KMS-11 (cell line): Measurements from ENCODE around the gene ASIC5.

Source experiments
- H2AFZ ChIP-seq: fragments of 200-600 bp; sonication (generic); 2 replicates; pipeline ENCODE4 v1.6.1; 2016; ENCODE audit warnings: antibody characterized with exemption, mixed run types, low read depth
- H3K27ac ChIP-seq: fragments of 200-600 bp; sonication (generic); 2 replicates; pipeline ENCODE4 v1.6.1; 2016; ENCODE audit warnings: mild to moderate bottlenecking, mixed run types
- H3K27me3 ChIP-seq: fragments of 200-600 bp; sonication (generic); 2 replicates; pipeline ENCODE4 v1.6.1; 2017; ENCODE audit warnings: mild to moderate bottlenecking, low read depth, mixed run types, moderate library complexity; ENCODE audit not compliant: insufficient read depth
- H3K36me3 ChIP-seq: fragments of 200-600 bp; sonication (generic); 2 replicates; pipeline ENCODE4 v1.6.1; 2017; ENCODE audit warnings: mild to moderate bottlenecking, mixed run types; ENCODE audit not compliant: insufficient read depth
- H3K4me1 ChIP-seq: fragments of 200-600 bp; sonication (generic); 2 replicates; pipeline ENCODE4 v1.6.1; 2016; ENCODE audit warnings: mild to moderate bottlenecking, low read depth, mixed run types; ENCODE audit not compliant: poor library complexity, severe bottlenecking
- H3K4me2 ChIP-seq: fragments of 200-600 bp; sonication (generic); 2 replicates; pipeline ENCODE4 v1.7.0; 2016; ENCODE audit warnings: mild to moderate bottlenecking, mixed run types
- H3K4me3 ChIP-seq: fragments of 200-600 bp; sonication (generic); IDR thresholded peaks from 2 replicates; pipeline ENCODE4 v1.6.1; 2017; ENCODE audit warnings: low read depth, low read length, mixed read lengths; ENCODE audit not compliant: insufficient read depth
- H3K79me2 ChIP-seq: fragments of 200-600 bp; sonication (generic); 2 replicates; pipeline ENCODE4 v1.6.1; 2016; ENCODE audit warnings: low read depth, mixed run types; ENCODE audit not compliant: insufficient read depth
- H3K9ac ChIP-seq: fragments of 200-600 bp; sonication (generic); 2 replicates; pipeline ENCODE4 v1.6.1; 2016; ENCODE audit warnings: mild to moderate bottlenecking, mixed run types
- H4K20me1 ChIP-seq: fragments of 200-600 bp; sonication (generic); 2 replicates; pipeline ENCODE4 v1.6.1; 2016; ENCODE audit warnings: mild to moderate bottlenecking, mixed run types; ENCODE audit not compliant: insufficient read depth
- CTCF ChIP-seq: fragments of 200-600 bp; sonication (generic); conservative IDR thresholded peaks from 2 replicates; pipeline ENCODE4 v1.6.1; 2017; ENCODE audit warnings: low read depth, mild to moderate bottlenecking, antibody characterized with exemption, low read length, moderate library complexity, mixed read lengths

The ASIC5 gene

GRCh38 chr4:155908187-155909139 is 42.4 kb upstream of the ASIC5 start:
- Histone ChIP-seq H3K4me3 (no peak overlapping the region), H3K27ac (peak overlapping the region; percentile 62), H4K20me1 (no peaks in the 10 kb centered on the region), H2AFZ (peak overlapping the region; percentile 40), H3K79me2 (no peaks in the 10 kb centered on the region), H3K4me1 (peaks cover 36% of the 10 kb centered on the region), H3K27me3 (no peaks in the 10 kb centered on the region), H3K4me2 (peak overlapping the region; percentile 61), H3K9ac (no peak overlapping the region; the same call in 1 of the 2 replicates), H3K36me3 (no peaks in the 10 kb centered on the region)
- TF ChIP-seq CTCF, result no peak

- H3K4me1 ChIP-seq, result peaks cover 36% of the 10 kb centered on the region
- no peak overlapping the region for H3K4me3 ChIP-seq
- peak overlapping the region; percentile 62; the same call in 1 of the 2 replicates for H3K27ac ChIP-seq
- no peaks in the 10 kb centered on the region for H3K36me3 ChIP-seq
- no peak overlapping the region for H3K9ac ChIP-seq
- no peak for TF ChIP-seq CTCF
- H3K4me2 ChIP-seq, result peak overlapping the region; percentile 61
- peak overlapping the region; percentile 40; the same call in 1 of the 2 replicates for H2AFZ ChIP-seq
- no peaks in the 10 kb centered on the region for H4K20me1 ChIP-seq
- no peaks in the 10 kb centered on the region for H3K79me2 ChIP-seq
- no peaks in the 10 kb centered on the region for H3K27me3 ChIP-seq
Measured at GRCh38 chr4:155907556-155907955, 41.5 kb upstream of the ASIC5 start.

GRCh38 chr4:155906554-155907247 is 40.6 kb upstream of the ASIC5 start:
- H3K27ac ChIP-seq, result no peak overlapping the region
- H3K4me1 ChIP-seq, result peaks cover 36% of the 10 kb centered on the region
- H3K27me3 ChIP-seq, result no peaks in the 10 kb centered on the region
- no peak overlapping the region for H3K4me3 ChIP-seq
- H3K36me3 ChIP-seq, result no peaks in the 10 kb centered on the region
- H2AFZ ChIP-seq, result no peak overlapping the region
- no peaks in the 10 kb centered on the region for H3K79me2 ChIP-seq
- H3K9ac ChIP-seq, result no peak overlapping the region
- no peak for TF ChIP-seq CTCF
- peak overlapping the region; percentile 61; the same call in 1 of the 2 replicates for H3K4me2 ChIP-seq
- no peaks in the 10 kb centered on the region for H4K20me1 ChIP-seq

GRCh38 chr4:155904331-155904730 is 38.3 kb upstream of the ASIC5 start:
- no peak for TF ChIP-seq CTCF
- H3K4me3 ChIP-seq, result no peak overlapping the region
- no peak overlapping the region for H3K27ac ChIP-seq
- no peak overlapping the region for H3K9ac ChIP-seq
- no peaks in the 10 kb centered on the region for H3K27me3 ChIP-seq
- H3K4me2 ChIP-seq, result no peak overlapping the region
- H4K20me1 ChIP-seq, result no peaks in the 10 kb centered on the region
- H3K36me3 ChIP-seq, result no peaks in the 10 kb centered on the region
- no peak overlapping the region for H2AFZ ChIP-seq
- H3K4me1 ChIP-seq, result peaks cover 50% of the 10 kb centered on the region
- no peaks in the 10 kb centered on the region for H3K79me2 ChIP-seq
